HUES64 (cell line): Measurements from ENCODE around the gene AGO1.
"Not testable (repeated sequence)": the region's sequence is repeated elsewhere in the genome, so short reads cannot be mapped to it uniquely, and the experiment has no call there.

Experiments
- H3K27ac ChIP-seq: 2 replicates; pipeline ENCODE4 v1.7.0; 2013; ENCODE audit warnings: low read depth, low read length, inconsistent platforms
- H3K27me3 ChIP-seq: 2 replicates; pipeline ENCODE4 v1.6.1; 2013; ENCODE audit warnings: mild to moderate bottlenecking, low read length; ENCODE audit not compliant: insufficient read depth
- H3K36me3 ChIP-seq: 2 replicates; pipeline ENCODE4 v1.6.1; 2013; ENCODE audit warnings: mild to moderate bottlenecking, low read length; ENCODE audit not compliant: insufficient read depth
- H3K4me1 ChIP-seq: 2 replicates; pipeline ENCODE4 v1.6.1; 2013; ENCODE audit warnings: mild to moderate bottlenecking, low read length, moderate library complexity; ENCODE audit not compliant: insufficient read depth
- H3K4me3 ChIP-seq: 2 replicates; pipeline ENCODE4 v1.5.1; 2013; ENCODE audit warnings: mild to moderate bottlenecking, low read length, moderate library complexity
- H3K9ac ChIP-seq: 2 replicates; pipeline ENCODE4 v1.6.1; 2013; ENCODE audit warnings: mild to moderate bottlenecking, low read depth, low read length
- H3K9me3 ChIP-seq: 2 replicates; pipeline ENCODE4 v1.6.1; 2013; ENCODE audit warnings: low read depth, low read length; ENCODE audit not compliant: insufficient read depth
- WGBS: fragments of 150-250, 120-280 bp; methylation state at CpG from one replicate; pipeline ENCODE4 v1.1.7; 2013; ENCODE audit warnings: missing lambda C conversion rate; 5-methylcytosine and 5-hydroxymethylcytosine counted together

The AGO1 gene

DNA sequence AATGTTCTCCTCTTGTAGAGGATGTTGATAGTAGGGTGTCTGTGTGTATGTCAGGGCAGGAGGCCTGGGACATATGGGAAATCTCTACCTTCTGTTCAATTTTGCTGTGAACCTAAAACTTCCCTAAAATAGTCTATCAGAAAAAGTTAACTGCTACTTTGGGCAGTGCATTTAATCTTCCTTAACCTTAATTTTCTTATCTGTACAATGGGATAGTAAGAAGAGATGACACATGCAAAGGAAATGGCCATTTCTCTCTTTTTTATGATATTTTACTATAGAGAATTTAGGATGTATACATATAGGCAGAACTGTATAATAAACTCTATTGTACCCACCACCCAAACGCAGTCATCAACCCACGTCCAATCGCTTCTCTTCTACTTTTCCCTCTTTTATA, 56.5 kb downstream of the AGO1 start:
- Histone ChIP-seq H3K27ac (no peak overlapping the region), H3K27me3 (no peaks in the 10 kb centered on the region), H3K9me3 (no peaks in the 10 kb centered on the region), H3K4me3 (no peak overlapping the region), H3K9ac (no peak overlapping the region), H3K4me1 (peaks cover 14% of the 10 kb centered on the region), H3K36me3 (no peaks in the 10 kb centered on the region)
- WGBS, result no CpG with 5 or more reads among the region's 3 CpGs

DNA sequence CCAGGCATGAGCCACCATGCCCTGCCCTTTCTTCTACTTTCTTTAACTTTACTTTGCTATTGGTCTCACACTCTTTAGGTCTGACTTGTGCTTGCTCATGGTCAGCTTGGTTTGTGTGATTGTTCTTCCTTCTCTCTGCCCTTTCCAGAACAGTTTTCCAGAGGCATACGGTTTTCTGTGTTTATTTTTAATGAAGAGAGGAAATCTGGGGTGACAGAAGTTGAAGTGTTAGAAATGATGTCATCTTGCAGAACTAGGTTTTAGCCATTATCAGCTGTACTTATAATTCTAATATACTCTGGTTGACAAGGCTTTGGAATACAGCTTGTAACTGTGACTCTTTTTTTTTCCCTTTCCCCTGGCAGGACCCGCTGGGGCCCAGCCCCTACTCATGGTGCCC, 62.3 kb downstream of the AGO1 start:
- H3K4me3 ChIP-seq, result no peak overlapping the region
- peaks cover 5% of the 10 kb centered on the region; the same call in 1 of the 2 replicates for H3K36me3 ChIP-seq
- WGBS, result 91% methylated on average over 2 of the region's 2 CpGs
- H3K9ac ChIP-seq, result no peak overlapping the region
- no peak overlapping the region for H3K27ac ChIP-seq
- H3K27me3 ChIP-seq, result no peaks in the 10 kb centered on the region
- no peaks in the 10 kb centered on the region for H3K9me3 ChIP-seq
- H3K4me1 ChIP-seq, result peaks cover 9% of the 10 kb centered on the region

DNA sequence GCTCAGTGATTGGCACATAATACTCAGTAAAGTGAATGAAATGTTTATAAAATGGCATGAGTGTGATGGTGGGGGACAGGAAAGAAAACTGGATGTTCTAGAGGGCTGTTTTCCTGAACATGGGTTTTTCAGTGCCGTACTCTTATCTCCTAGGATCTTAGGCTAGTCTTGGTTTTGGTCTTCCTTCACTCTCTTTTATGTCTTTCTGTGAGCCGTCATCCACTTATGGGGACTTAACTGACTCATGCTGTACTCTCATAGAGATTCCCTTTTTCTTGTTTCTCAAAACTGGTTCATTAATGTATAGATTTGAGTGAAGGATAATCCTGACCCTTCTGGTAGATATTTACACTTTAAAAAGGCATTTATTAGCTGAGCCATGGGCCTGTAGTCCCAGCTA, 64.5 kb downstream of the AGO1 start:
- no peaks in the 10 kb centered on the region for H3K9me3 ChIP-seq
- H3K27me3 ChIP-seq, result no peaks in the 10 kb centered on the region
- H3K36me3 ChIP-seq, result peaks cover 5% of the 10 kb centered on the region; the same call in 1 of the 2 replicates
- WGBS, result 93% methylated on average over 2 of the region's 2 CpGs
- peaks cover 9% of the 10 kb centered on the region for H3K4me1 ChIP-seq
- no peak overlapping the region for H3K4me3 ChIP-seq
- H3K9ac ChIP-seq, result no peak overlapping the region
- no peak overlapping the region for H3K27ac ChIP-seq

DNA sequence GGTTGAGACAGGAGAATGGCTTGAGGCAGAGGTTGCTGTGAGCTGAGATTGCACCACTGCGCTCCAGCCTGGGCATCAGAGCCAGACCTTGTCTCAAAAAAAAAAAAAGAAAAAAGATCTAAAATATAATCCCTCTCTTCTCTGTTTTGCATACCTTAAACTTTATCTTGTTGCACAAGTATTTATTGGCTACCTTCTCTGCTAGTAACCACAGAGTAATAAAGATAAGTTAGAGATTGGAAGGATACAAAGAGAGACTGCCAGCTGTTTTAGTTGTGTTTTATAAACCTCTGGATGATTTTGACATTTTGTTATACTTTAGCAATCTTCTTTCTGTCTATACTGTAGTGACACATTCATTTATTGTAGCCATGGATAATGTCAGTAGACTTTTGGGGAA, 75.5 kb downstream of the AGO1 start:
- Histone ChIP-seq H3K36me3 (no peaks in the 10 kb centered on the region), H3K4me3 (no peak overlapping the region), H3K9me3 (no peaks in the 10 kb centered on the region), H3K27me3 (no peaks in the 10 kb centered on the region), H3K27ac (no peak overlapping the region), H3K4me1 (no peaks in the 10 kb centered on the region), H3K9ac (no peak overlapping the region)
- WGBS, result 92% methylated on average over 1 of the region's 1 CpG

DNA sequence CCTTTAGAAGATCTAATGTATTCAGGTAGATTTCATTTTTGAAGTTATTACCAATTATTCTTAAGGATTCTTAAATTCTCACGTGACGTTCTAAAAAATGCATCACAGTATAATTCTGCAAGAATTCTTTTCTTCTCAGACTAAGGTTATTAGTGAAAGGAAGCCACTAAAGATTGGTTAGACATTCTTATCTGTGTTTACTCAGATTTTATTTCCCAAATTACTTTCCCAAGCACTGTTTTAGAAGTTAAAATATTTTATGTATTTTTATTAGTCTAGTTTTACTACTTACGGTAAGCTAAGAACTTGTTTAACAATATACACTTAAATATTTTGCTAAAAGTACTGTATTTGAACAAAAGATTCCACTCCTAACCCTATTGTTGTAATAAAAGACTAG, 76.3 kb downstream of the AGO1 start:
- Histone ChIP-seq H3K9ac (no peak overlapping the region), H3K36me3 (no peaks in the 10 kb centered on the region), H3K9me3 (no peaks in the 10 kb centered on the region), H3K27ac (no peak overlapping the region), H3K27me3 (no peaks in the 10 kb centered on the region), H3K4me3 (no peak overlapping the region), H3K4me1 (no peaks in the 10 kb centered on the region)
- WGBS, result no CpG with 5 or more reads among the region's 3 CpGs

DNA sequence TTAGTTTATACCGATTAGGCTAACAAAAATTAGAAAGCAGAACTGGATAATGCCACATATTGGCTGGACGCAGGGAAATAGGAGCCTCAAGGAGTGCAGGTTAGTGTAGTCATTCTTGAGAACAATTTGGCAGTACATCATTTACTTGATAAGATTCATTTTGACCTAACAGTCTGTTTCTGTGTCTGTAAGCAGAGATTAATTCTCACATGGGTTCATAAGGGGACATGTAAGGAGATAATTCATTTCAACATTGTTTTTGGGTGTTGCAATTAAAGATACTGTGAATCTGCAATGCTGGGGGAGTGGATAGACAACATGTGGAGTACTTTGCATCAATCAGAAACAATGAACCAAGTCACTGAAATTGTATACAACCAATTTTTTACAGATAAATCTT, 79.9 kb downstream of the AGO1 start:
- H3K27me3 ChIP-seq, result no peaks in the 10 kb centered on the region
- peaks cover 6% of the 10 kb centered on the region; the same call in 1 of the 2 replicates for H3K36me3 ChIP-seq
- no peaks in the 10 kb centered on the region for H3K4me1 ChIP-seq
- H3K9ac ChIP-seq, result no peak overlapping the region
- no peaks in the 10 kb centered on the region for H3K9me3 ChIP-seq
- H3K27ac ChIP-seq, result no peak overlapping the region
- WGBS, result 91% methylated on average over 2 of the region's 2 CpGs
- H3K4me3 ChIP-seq, result no peak overlapping the region

DNA sequence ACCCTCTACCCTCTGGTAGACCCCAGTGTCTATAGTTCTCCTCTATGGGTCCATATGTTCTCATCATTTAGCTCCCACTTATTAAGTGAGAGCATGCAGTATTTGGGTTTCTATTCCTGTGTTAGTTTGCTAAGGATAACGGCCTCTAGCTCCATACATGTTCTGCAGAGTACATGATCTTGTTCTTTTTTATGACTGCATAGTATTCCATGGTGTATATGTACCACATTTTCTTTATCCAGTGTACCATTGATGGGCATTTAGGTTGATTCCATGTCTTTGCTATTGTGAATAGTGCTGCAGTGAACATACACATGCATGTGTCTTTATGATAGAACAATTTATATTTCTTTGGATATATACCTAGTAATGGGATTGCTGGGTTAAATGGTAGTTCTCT, 81.3 kb downstream of the AGO1 start:
- H3K27ac ChIP-seq, H3K4me1 ChIP-seq, H3K9ac ChIP-seq, H3K27me3 ChIP-seq, H3K9me3 ChIP-seq, H3K4me3 ChIP-seq: not testable (repeated sequence)
- 100% methylated on average over 1 of the region's 1 CpG for WGBS
- H3K36me3 ChIP-seq, result peaks cover 15% of the 10 kb centered on the region

DNA sequence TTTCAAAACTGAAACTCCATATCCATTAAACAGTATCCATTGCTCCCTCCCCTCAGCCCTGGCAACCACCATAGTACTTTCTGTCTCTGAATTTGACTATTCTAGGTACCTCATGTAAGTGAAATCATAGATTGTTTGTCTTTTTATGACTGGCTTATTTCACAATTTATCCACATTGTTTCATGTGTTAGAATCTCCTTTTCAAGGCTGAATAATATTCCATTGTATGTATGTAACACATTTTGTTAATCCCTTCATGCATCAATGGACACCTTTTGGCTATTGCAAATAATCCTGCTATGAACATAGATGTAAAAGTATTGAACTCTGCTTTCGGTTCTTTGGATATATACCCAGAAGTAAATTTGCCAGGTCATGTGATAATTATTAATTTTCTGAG, 85.4 kb downstream of the AGO1 start:
- H3K4me1 ChIP-seq, result no peaks in the 10 kb centered on the region
- no peak overlapping the region for H3K27ac ChIP-seq
- no peaks in the 10 kb centered on the region for H3K27me3 ChIP-seq
- peaks cover 45% of the 10 kb centered on the region for H3K36me3 ChIP-seq
- no peaks in the 10 kb centered on the region for H3K9me3 ChIP-seq
- WGBS, result 100% methylated on average over 1 of the region's 1 CpG
- no peak overlapping the region for H3K9ac ChIP-seq
- no peak overlapping the region for H3K4me3 ChIP-seq

DNA sequence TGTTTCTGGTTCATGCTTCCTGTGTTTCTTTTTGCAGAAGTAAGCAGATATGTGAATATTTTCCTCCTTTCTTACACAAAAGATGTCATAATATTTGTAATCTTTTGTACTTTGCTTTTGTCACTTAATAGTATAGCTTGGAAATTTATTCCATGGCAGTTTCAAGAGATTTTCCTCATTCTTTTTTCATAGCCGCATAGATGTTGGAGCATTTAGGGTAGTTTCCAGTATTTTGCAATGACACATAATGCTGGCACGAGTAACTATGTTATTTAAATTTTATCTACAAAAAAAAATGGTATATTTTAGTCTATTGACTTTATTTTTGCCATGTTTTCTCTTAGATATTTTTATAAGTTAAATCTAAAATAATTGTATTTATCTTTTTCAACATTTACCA, 88.6 kb downstream of the AGO1 start:
- Histone ChIP-seq H3K36me3 (peaks cover 75% of the 10 kb centered on the region), H3K27me3 (no peaks in the 10 kb centered on the region), H3K4me1 (no peaks in the 10 kb centered on the region), H3K9ac (no peak overlapping the region), H3K9me3 (no peaks in the 10 kb centered on the region), H3K4me3 (no peak overlapping the region), H3K27ac (no peak overlapping the region)
- whole genome bisulfite sequencing, result 100% methylated on average over 1 of the region's 2 CpGs

DNA sequence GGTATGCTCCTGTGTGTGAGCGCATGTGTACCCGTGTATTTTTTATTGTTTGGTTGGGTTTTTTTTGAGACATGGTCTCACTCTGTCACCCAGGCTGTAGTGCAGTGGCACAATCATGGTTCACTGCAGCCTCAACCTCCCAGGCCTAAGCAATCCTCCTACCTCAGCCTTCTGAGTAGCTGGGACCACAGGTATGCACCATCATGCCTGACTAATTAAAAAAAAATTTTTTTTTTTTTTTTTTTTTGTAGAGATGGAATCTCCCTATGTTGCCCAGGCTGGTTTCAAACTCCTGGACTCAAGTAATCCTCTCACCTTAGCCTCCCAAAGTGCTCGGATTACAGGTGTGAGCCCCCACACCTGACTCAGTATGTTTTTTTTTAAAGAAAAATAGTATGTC, 89.6 kb downstream of the AGO1 start:
- not testable (repeated sequence) for H3K9me3 ChIP-seq, H3K9ac ChIP-seq, H3K27ac ChIP-seq, H3K4me3 ChIP-seq, H3K4me1 ChIP-seq, H3K27me3 ChIP-seq
- 94% methylated on average over 3 of the region's 3 CpGs for WGBS
- peaks cover 73% of the 10 kb centered on the region for H3K36me3 ChIP-seq

DNA sequence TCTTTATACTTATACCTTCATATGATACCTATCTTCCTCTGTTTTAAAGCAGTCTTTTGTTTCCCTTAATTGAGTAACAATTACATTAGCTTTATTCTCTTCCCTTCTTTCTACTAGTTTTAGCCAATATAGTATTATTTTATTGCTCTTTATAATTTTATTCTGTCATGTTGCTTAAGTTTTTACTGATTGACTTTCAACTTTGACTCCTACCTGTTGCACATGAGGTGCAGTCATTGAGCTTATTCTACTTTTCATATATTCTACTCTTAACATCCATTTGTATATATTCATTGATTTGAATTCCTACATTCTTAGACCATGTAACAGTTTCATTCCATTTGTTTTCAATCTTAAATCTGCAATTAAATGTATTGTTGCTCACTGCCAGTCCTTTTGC, 97.1 kb downstream of the AGO1 start:
- peaks cover 50% of the 10 kb centered on the region for H3K36me3 ChIP-seq
- H3K9me3 ChIP-seq, result no peaks in the 10 kb centered on the region
- no peaks in the 10 kb centered on the region for H3K27me3 ChIP-seq
- H3K4me3 ChIP-seq, result no peak overlapping the region
- H3K9ac ChIP-seq, result no peak overlapping the region
- no peak overlapping the region for H3K27ac ChIP-seq
- H3K4me1 ChIP-seq, result no peaks in the 10 kb centered on the region
